HG03378 (cell line): ENCODE results near the gene SCN2A.
"Not testable (repeated sequence)": the region's sequence is repeated elsewhere in the genome, so short reads cannot be mapped to it uniquely, and the experiment has no call there.

Experiments used
- ATAC-seq: cut with Tn5 transposase; IDR thresholded peaks from one replicate; pipeline ENCODE4 v1.9.1; 2021; ENCODE audit warnings: mild to moderate bottlenecking, moderate library complexity; ENCODE audit not compliant: unreplicated experiment

The SCN2A gene

DNA sequence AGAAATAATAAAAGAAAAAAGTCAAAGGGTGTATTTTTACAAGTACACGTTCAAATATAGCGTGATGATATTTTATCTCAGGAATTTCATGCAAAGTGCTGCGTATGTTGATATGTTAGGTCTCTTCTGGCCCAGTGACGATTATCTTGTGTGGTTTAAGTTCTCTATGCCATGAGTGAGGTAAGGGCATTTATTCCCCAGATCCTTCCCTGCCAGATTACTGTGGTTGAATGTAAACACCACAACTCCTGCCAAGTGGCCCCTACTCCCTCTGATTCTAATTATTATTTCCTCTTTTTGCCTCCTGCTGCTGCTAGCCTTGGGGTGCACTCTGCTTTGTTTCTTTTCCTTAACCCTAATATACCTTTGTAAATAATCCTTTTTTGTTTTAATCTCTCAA lies 12.2 kb downstream of the SCN2A start:
- ATAC-seq, result no peak

DNA sequence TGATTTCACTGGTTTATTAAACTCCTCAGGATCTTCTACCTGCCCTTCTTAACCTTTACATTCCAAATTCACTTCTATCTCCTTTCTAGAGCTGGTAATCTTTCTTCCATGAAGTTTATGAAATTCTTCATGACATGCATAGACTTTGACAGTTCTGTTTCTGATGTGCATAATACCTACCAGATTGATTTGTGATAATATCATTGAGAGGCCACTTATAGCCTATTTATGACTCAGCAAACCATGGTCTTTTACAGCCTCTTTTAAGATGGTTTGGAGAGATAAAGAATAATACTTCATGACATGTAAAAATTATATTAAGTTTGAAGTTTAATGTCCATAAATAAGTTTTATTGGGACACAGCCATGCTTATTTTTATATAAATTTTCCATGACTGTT lies 14.0 kb downstream of the SCN2A start:
- ATAC-seq, result no peak

DNA sequence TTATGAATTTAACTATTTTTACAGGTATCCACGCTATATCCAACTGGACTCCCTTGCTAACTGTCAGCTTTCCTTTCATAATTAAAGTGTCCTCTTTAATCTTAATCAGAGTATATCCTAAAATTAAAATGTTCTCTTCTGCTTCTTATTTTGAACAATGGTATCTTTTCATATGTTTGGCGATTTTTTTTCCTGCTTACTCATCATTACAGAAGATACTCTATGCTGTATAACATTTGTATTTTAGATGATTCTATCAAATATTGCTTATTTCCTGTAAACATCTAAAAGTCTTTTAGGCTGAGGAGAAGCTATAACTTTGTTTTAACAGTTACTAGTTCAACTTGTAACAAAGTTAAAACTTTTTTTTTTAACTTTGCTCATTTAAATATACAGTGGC lies 17.4 kb downstream of the SCN2A start:
- ATAC-seq, result no peak

DNA sequence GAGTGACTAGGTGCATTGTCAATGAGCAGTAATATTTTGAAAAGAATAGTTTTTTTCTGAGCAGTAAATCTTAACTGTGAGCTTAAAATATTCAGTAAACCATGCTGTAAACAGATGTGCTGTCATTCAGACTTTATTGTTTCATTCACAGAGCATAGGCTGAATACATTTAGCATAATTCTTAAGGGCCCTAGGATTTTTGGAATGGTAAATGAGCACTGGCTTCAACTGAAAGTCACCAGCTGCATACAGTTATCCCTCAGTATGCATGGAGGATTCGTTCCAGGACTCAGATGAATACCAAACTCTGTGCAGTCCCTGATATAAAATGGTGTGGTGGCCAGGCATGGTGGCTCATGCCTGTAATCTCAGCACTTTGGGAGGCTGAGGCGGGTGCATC lies 21.1 kb downstream of the SCN2A start:
- not testable (repeated sequence) for ATAC-seq

DNA sequence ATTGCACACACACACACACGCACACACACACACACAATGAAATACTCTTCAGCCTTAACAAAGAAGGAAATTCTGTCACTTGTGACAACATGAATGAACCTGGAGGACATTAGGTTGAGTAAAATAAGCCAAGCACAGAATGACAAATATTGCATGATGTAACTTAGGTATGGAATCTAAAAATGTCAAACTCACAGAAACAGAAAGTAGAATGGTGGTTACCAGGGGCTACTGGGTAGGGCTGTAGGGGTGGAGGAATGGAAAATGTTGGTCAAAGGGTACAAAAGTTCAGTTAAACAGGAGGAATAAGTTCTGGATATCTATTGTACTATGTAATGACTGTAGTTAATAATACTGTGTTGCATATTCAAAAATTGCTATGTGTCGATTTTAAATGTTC lies 29.5 kb downstream of the SCN2A start:
- peak; percentile 77 for ATAC-seq

DNA sequence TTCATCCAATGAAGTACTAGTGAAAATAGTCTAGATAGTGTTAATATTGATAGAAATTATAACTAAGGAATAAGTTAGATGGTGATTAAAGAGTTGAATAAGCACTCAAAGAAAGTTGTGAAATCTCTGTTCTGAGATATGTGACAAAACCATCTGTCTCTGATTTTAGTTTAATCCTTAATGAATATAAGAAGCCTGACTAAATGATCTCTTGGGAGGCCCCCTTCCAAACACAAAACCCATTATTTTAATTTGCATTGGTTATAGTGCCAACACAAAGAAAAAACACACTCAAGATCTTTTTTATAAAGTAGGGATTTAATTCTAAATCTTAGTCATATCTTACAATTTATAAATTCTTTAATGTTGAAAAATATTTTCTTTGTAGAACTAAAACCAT lies 34.0 kb downstream of the SCN2A start:
- ATAC-seq, result no peak

DNA sequence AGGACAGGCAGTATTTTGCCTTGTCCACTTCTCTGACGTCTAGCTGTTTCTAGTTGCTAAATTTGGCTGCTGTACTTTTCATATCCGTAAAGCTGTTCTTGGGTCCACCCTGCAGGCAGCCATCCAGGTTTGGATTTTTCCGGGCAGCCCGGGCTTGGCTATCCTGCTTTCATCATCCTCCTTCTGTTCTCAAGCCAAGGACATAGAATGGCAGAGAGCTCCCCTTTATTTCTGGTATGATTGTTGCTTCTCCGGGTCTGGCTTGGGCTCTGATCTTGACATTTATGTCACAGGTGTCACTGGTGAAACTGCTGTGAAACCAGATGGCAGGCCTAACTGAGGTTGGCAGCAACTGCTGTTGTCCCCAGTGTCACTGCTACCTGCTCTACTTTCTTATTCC lies 35.5 kb downstream of the SCN2A start:
- ATAC-seq, result no peak

DNA sequence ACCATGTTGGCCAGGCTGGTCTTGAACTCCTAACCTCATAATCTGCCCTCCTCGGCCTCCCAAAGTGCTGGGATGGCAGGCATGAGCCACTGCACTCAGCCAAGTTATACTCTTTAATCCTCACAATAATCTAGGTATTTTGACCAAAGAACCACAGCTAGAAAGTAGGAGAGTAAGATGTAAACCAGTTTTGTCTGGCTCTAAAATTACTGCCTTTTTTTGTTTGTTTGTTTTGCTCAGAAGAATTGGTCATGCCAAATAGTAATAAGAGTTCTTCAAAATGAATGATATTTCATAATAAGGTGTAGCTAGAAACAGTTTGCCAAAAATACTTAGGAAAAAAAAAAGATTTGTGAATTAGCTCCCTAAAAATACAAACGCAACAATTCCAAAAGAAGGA lies 36.7 kb downstream of the SCN2A start:
- ATAC-seq, result no peak

DNA sequence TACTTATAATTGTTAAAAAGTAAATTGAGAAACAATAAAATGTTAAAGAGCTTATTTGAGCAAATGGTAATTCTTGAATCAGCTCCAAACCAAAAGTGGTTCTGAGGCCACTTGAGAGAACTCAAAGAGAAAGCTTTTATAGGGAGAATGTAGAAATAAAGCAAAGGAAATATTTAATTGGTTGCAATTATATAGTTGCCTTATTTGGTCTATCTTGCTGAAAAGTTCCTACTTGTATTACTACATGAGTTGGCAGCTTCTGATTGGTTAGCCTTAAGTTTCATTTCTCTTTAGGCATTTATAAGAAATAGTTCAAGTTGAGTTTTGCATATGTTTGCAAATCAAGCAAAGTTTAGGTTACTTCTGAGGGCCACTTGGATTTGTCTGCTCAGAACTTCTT lies 38.1 kb downstream of the SCN2A start:
- no peak for ATAC-seq

DNA sequence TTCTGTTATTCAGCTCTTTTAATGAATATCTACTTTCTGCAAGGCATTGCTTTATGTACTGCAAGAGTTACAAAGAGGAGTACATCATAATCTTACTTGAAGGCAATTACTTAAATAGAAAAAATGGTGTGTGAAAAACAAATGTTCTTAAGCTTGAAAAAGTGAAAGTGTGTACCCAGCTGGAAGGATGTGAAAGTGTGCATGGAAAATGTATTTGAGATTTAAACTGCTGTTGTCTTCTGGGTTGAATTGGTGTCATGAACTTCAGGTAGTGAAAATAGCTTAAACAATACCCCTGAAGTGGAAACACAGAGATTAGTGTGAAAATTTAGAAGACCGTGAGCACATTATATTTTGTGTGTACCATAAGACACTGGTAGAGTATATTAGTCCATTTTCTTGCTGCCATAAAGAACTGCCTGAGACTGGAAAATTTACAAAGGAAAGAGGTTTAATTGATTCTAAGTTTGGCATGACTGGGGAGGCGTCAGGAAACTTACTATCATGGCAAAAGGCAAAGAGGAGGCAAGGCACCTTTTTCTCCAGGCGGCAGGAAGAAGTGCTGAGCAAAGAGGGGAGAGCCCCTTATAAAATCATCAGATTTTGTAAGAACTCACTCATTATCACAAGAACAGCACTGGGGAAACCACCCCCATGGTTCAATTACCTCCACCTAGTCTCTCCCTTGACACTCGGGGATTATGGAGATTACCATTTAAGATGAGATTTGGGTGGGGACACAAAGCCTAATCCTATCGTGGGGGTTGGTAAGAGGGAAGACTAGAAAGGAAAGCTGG lies 38.8 kb downstream of the SCN2A start:
- no peak for ATAC-seq

DNA sequence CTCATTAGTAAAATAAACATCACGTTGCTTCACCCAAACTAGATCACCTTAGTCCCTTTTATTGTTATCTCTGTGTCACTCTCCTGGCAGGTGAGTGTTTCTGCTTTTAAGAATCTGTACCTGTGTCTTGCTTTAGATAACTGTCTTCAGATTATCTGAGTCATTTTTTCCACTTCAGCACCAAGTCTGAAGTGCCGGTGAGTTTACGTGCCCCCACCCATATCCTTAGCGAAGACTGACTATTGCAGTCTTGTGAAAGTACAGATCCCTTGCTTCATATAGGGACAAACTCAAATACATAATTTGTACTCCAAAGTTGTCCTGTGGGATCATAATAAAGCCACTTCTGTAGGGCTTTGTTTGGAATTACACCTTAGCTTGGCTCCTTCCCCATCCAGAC lies 41.1 kb downstream of the SCN2A start:
- no peak for ATAC-seq

DNA sequence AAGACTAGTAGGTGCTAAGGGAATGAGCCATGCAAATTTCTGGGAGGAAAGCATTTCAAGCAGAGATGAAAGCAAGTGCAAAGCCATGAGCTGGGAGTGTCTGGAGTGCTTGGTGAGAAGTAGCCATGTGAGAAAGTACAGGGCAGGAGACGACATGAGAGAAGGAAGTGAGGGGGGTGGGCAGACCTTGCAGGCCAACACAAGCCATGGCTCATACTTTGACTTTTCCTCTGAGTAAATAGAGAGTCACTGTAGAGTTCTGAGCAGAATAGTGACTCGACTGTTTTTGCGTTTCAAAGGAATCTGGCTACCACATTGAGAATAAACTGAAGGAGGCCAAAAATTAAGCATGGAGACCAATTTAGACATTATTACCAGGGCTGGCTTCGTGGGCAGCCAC lies 42.2 kb downstream of the SCN2A start:
- no peak for ATAC-seq

DNA sequence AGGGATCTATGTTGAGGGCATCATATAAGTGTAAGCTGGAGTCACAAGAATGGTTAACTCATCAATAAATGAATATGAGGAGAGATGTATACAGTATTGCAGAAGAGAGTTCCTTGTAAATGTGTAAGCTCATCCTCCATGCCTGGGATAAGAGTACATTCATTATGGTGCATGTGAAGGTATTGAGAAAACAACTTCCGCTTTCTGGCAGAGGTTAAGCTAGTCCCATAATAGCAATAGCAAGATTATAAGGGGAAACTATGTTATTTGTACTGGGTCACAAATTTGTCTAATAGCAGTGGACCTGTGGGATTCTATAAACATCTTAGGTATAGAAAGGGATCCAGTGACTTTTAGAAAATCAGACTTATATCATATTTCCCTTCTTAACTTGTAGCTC lies 44.1 kb downstream of the SCN2A start:
- ATAC-seq, result no peak

DNA sequence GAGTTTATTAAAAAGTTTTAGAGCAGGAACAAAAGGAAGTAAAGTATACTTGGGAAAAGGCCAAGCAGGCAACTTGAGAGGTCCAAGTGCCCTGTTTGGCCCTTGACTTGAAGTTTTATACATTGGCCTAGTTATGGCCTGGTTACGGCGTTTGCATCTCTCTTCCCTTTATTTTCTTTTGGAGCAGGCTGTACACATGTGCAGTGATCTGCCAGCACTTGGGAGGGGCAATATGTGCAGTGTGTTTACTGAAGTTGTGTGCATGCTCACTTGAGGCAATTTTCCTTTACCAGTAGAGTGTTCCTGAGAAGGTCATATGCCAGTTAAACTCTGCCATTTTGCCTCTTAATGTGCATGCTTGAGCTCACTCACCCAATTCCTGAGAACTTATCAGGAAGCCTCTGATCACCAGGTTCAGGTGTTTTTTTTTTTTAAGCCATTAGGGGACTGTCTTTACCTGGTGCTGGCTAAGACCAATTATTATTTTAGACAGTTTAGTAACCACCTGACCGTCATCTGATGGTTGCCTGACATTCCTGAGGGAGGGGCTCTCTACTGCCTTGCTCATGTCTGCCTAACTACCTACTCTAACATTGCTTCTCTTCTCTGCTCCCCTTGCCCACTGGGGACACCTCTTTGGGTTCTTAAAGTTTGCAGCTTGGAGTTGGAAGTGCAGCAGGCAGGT lies 48.0 kb downstream of the SCN2A start:
- ATAC-seq, result no peak

DNA sequence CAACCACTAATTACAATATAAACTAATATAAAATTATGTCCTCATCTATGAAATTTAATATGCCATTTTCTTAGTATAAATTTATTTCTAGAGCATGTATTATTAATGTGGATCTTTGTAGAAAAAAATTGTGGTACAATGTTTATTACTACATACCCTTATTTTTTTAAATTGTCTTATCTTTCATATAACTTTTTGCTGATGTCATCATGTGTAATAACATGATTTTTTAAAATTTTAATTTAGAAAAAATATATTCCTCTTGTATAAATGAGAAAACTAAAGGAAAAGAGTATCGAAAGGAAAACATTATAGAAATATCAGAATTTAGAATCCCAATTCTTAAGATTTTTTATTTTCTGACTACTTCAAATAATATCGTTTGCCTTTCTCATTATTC lies 49.9 kb downstream of the SCN2A start:
- ATAC-seq, result no peak

DNA sequence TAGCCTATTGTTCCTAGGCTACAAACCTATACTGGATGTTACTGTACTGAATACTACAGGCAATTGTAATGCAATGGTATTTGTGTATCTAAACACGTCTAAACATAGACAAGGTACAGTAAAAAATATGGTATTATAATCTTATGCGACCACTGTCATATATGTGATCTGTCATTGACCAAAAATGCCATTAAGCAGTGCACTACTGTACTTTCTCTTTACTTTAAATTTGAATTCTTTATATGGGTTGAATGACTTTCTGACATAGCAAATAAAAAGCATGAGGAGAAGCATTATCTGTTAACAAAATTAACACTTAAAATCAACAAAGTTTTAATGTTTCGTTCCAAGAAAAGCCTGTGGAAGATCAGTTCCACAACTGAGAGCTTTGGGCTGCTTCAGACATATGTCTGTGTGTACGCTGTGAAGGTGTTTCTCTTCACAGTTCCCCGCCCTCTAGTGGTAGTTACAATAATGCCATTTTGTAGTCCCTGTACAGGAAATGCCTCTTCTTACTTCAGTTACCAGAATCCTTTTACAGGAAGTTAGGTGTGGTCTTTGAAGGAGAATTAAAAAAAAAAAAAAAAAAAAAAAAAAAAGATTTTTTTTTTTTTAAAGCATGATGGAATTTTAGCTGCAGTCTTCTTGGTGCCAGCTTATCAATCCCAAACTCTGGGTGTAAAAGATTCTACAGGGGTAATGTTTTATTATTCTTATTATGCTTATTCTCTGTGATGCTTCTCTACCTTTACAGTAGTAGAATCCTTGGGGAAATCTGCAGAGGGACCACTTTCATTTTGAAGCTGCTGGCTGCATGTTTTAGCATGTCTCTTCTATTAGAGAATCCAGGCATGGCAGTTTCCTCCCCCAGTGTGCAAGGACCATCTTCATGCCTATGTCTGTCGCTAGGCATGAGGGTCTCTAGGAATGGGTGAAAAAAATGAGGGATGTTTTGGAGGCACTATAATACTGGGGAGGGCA lies 54.5 kb downstream of the SCN2A start:
- ATAC-seq, result peak; percentile 100

DNA sequence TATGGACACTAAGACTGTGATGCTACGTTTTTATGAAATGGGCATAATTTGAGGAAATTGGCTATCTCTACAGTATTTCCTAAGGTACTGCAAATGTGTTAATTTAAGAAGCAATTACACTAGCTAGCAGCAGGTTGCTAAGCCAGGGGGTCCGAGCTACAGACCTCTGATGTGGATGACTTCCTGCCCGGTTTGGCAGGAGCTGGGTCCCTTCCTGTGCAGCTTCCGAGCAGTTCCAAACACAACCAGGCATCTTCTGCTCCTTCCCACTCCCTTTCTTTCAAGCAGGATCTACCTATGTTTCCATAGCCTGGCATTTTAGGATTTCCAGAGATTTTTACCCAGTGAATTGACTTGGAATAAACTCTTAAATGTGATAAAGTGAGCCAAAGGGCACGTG lies 55.7 kb downstream of the SCN2A start:
- no peak for ATAC-seq

DNA sequence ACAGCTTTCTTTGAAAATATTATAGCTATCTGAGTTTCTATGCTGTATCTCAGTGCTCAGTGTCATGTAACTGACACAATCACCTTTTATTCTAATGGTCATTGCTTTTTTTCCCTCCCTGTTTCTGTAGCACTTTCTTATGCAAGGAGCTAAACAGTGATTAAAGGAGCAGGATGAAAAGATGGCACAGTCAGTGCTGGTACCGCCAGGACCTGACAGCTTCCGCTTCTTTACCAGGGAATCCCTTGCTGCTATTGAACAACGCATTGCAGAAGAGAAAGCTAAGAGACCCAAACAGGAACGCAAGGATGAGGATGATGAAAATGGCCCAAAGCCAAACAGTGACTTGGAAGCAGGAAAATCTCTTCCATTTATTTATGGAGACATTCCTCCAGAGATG lies 56.4 kb downstream of the SCN2A start:
- ATAC-seq, result no peak

DNA sequence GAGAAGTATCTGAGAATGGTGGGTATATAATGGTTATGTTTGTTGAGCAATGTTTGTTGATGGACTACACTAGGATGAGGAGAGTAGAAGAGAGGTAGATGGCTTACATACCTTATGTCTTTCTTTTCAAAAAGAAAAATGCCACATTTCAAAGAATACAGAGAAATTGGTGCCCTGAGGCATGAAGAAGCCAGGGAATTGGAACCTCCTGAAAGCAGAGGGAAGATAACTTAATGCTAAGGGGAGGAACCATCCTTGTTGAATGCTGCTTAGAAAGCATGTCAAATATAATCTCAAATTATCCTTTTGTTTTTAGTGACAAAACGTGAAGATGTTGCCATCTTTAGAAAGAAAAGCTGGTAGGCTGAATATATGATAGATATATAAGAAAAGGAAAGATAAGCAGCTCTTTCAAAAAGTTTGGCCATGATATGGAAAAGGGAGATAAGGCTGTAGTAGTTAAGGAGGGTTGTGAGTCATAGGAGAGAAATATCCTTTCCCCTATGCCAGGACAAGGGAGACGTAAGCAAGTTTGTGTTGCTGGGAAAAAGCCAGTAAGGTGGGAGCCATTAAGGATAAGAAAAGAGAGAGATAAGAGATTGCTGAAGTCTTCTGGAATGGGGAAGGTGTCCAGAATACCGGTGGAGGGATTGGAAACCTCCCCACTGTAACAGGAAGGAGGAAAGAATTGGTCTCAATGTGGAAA lies 66.3 kb downstream of the SCN2A start:
- ATAC-seq, result no peak

DNA sequence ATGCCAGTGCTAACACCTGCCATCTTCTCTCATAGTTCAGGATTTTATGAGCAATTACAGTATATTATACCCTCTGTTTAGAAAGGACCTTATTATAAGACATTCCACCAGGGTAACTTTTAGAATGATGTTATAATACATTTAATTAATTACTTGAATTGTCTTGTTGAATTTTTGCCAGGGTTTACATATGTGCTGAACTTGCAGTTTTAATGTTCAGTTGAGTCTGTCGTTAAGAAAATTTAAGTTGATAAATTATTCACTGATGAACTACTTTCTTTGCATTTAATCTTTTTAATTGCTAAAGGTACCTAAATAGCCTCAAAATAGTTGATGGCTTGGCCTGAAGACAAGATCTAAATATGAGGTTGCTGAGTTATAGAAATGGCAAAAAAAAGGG lies 68.1 kb downstream of the SCN2A start:
- ATAC-seq, result no peak

DNA sequence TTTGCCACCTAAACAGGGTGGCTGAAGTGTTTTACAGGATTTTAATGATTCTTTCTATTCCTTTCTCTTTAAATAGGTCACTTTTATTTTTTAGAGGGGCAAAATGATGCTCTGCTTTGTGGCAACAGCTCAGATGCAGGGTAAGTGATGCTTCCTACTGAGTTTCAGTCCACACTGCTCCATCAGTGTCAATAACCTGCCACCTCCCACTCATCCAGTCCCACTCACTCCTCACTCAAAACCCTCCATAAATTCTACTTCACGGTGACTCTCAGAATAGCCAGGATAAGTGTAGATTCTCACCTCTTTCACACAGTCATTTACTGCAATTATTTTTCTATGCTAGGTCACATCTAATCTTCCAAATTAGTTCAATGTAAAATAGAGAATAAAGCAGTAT lies 72.7 kb downstream of the SCN2A start:
- no peak for ATAC-seq
